ENCODE results near the gene MRPL47.

DNA sequence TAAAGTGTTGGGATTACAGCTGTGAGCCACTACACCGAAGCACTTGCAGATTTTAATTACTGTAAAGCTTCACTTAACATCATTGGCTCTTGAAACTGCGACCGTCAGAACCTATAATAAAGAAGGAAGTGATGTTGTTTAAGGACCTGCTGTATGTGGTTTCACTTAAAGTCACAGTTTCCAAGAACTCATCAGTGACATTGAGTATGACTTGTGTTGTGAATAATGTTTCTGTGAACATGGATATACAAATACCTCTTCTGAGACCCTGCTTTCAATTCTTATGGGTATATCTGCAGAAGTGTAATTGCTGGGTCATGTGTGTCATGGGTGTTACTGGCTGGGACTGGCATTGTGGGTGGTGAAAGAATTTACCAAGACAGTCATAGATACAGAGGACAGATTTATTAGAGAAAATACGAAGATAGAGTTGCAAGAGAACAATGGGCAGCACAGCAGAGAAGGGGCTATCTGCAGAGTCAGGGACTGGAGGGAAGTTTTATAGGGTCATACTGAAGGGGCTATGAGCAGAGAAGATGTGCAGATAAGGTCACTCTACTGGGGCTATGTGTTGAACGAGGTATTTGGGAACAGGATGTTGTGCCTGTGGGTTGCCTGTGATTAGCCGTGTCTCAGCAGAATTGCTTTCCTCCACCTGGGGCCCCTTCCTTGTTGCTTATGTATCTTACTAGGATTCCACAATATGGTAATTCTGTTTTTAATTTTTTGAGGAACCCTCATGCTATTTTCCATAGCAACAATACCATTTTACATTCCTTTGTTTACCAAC is 4.7 kb upstream of the MRPL47 start:
- TF ChIP-seq, protein P1, sequence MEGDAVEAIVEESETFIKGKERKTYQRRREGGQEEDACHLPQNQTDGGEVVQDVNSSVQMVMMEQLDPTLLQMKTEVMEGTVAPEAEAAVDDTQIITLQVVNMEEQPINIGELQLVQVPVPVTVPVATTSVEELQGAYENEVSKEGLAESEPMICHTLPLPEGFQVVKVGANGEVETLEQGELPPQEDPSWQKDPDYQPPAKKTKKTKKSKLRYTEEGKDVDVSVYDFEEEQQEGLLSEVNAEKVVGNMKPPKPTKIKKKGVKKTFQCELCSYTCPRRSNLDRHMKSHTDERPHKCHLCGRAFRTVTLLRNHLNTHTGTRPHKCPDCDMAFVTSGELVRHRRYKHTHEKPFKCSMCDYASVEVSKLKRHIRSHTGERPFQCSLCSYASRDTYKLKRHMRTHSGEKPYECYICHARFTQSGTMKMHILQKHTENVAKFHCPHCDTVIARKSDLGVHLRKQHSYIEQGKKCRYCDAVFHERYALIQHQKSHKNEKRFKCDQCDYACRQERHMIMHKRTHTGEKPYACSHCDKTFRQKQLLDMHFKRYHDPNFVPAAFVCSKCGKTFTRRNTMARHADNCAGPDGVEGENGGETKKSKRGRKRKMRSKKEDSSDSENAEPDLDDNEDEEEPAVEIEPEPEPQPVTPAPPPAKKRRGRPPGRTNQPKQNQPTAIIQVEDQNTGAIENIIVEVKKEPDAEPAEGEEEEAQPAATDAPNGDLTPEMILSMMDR (IDR thresholded peaks at IDR 0.05; ENCODE audit: insufficient read depth, low read length, poor library complexity, severe bottlenecking) = no peak
- no peak for TF ChIP-seq EZH2phosphoT487 (conservative IDR thresholded peaks at IDR 0.05; ENCODE audit: low read length)
